T-helper 2 cell treated with Interferon-gamma antibody and Interleukin-4, amounts not matched to agents 100 ng/mL and 5 ng/mL, for 36 hours (primary cell): Measurements from ENCODE around the gene GPAM. TPM values are rescaled to one million over a fixed set of nuclear protein-coding genes. Genes with fewer than 3 reads are reported as not detected.
"Not testable (repeated sequence)": the region's sequence is repeated elsewhere in the genome, so short reads cannot be mapped to it uniquely, and the experiment has no call there.

Source experiments
- intact Hi-C: fragments of 100-400 bp; cut with micrococcal nuclease; formaldehyde crosslinking; loops from one replicate; pipeline ENCODE4 v1.15.1; 2023
- total RNA-seq: library from RNA; stranded (reverse); gene quantifications from 2 replicates; pipeline ENCODE4 v1.2.3, GENCODE V29; 2022

GPAM gene
- total RNA-seq, 1 donor from 2014 or later = 7.3 TPM

- intact Hi-C loops = loop anchor here (5.0 kb wide), 3 partner anchors 181 to 1524 kb away; no protein-coding TSS in a partner anchor
Observed at GRCh38 chr10:112136486-112137153, 46.9 kb downstream of the GPAM start.

DNA sequence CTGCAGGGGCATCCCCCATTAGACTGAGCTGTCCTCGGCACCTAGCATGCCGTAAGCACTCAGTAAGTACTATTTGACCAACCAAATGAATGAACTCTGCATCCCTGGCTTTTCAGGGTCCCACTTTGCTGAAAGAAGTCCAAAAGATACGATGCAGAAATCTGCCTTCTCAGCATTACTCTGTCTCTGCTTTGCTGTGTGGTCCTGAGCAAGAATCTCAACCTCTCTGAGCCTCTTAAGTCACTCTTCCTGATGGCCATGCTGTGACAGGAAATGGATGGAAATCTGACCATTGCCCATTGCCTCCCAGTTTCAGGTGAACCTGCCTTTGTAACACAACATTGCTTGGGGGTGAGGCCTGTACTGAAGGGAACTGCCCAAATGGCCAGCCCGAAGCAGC, 48.0 kb downstream of the GPAM start:
- intact Hi-C loops = loop anchor here (5.0 kb wide), 3 partner anchors 182 to 1523 kb away; no protein-coding TSS in a partner anchor

DNA sequence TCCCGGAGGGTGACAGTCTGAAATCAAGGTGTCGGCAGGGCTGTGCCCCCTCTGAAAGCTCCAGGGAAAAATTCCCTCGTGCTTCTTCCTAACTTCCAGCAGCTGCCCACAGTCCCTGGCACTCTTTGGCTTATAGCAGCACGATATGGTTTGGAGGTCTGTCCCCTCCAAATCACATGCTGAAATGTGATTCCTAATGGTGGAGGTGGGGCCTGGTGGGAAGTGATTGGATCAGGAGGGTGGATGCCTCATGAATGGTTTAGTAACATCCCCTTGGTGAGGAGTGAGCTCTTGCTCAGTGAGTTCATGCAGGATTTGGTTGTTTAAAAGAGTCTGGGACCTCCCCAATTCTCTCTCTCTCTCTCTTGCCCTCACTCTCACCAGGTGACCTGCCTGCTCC, 51.1 kb downstream of the GPAM start:
- intact Hi-C loops = no loop called here

DNA sequence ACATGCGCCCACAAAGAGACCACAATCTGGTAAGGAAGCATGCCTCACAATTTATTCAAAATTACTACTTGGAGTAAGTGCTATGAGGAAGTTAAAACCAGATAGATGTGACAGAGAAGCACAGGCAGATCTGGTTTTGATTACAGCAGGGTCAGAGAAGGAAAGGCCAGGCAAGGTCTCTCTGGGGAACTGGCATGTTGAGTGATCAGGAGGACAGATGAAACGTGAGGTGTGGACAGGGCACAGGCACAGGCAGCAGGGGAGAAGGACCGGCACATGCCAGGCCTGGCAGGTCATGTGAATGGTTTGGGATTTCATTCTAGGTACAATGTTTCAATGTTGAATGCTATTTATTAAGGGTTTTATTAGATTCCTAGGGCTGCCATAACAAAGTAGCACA, 51.6 kb downstream of the GPAM start:
- intact Hi-C loops = no loop called here

DNA sequence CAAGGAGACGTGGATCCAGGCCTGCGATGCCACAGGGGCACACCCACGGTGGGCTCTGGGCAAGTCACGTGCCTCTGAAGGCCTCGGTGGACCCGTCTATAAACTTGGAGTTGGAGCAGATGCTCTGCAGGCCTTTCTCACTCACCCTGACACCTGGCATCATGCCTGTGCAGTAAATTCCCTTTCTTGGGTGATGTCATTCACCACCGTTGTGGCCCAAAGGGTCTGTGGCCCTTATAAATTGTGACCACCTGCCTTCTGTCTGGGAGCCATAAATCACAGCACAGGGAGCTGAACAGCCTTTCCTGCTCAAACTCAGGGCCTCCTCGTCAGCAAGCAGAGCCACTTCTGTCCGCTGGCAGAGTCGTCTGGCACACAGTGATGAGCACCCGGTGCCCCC, 52.2 kb downstream of the GPAM start:
- intact Hi-C loops = no loop called here

GRCh38 chr10:112126901-112127300, 56.7 kb downstream of the GPAM start:
- intact Hi-C loops = no loop called here

DNA sequence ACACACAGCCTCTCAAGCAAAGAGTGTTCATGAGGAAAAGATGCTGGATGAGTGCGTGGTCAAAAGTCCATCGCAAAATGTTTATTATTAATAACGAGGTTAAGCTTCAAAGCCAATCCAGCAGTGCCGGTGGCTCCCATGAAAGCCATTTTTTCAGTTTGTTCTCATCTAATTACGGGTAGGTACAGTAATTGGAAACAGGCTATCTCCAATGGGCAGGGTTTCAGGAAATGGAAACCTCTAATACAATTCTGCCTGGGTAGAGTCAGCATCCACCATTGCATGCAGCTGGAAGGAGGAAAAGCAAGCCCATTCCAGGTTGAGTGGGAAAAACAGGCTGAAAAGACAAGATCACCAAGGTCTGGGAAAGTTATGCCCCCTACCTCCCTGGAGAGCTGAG, 57.4 kb downstream of the GPAM start:
- intact Hi-C loops = no loop called here

GRCh38 chr10:112124866-112125265, 58.7 kb downstream of the GPAM start:
- intact Hi-C loops = no loop called here

DNA sequence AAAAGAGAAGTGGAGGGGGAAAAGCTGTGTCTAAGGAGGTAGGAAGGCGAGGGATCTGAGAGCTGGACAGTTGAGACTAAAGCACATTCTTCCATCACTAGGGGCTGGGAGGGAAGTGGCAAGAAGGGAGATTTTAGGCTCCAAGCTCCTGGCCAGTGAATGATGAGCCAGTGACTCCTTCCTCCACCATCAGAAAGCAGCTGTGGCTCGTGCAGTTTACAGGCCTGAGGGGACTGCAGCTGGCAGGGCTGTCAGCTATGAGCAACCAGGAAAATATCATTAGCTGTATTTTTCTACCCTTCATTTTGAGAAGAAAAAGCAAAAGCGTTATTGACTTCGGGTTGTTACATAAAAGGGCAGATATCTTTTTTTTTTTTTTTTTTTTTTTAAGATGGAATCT, 60.7 kb downstream of the GPAM start:
- intact Hi-C loops = no loop called here

DNA sequence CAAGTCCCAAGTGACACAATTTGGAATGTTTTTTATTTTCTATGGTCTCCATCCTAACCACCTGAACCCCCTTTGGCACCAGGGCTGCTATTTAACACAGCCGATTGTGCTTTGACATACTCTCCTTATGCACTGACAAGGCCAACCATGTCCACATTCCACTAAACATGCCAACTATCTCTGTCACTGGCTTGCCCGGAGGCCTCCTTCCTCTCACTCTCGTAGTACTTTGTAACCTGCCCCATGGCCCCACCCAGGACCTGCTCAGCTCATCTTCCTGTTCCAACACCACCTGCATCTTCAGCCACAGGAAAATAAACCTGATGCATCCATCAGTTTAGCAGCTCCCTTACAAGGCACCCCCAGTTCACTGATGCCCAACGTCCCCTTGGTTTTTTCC, 63.1 kb downstream of the GPAM start:
- intact Hi-C loops = no loop called here

DNA sequence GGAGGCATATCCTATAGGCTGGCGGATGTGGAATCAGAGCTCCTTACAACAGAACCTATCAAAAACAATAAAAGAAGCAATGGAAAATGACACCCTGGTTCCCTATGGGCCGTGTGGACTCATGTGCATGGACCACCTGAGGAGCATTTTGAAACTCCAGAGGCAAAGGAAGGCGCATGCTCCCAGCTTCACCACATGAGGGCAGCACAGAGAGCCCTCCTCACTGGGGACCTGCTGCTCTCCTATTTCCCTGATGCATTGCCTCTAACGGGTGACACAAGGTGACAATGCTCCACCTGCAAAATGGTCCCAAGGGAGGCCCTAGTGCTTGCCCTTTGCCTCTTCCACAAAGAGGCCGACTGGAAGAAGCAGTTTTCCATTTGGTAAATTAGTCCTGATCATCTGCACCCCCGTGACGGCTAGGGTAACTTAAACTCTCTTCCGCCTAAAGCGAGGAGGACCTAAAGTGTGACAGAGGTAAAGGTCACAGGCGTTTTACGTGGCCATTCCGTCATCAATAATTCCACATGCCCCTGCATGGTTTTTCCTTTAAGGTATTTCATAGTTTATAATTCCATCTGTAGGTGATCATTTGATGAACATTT, 67.7 kb downstream of the GPAM start:
- intact Hi-C loops = no loop called here

DNA sequence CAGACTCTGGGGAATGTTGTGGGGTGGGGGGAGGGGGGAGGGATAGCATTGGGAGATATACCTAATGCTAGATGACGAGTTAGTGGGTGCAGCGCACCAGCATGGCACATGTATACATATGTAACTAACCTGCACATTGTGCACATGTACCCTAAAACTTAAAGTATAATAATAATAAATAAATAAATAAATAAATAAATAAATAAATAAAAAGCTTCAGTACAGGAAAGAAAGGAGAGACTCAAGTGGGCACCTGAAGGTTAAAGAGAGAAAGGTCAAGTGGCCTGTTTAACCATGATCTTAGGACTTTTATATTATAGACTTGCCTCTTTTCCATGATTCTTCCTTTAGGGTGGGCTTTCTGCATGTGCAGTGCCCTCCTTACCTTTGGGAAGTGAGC, 73.8 kb downstream of the GPAM start:
- intact Hi-C loops = not testable (repeated sequence)

Other genes with a start within 250 kb of the GPAM start
- gene TECTB, start 99.6 kb upstream of the GPAM start, total RNA-seq = not detected in 2 replicates
- gene ACSL5, start 190.4 kb upstream of the GPAM start, total RNA-seq = 61.0 and 62.7 TPM in 2 replicates